IMR-90 (cell line): ENCODE measurements around the gene ZNF497. TPM values are rescaled to one million over a fixed set of nuclear protein-coding genes. Genes with fewer than 3 reads are reported as not detected.
A peak's percentile ranks its signal among the peaks of the same experiment; 100 is the strongest.

Experiments used
- ATAC-seq: fragments of 200-7000 bp; cut with Tn5 transposase; 2 replicates; pipeline ENCODE4 v1.9.1; 2020; ENCODE audit warnings: low read depth, mild to moderate bottlenecking, moderate library complexity
- BruUV-seq: library from RNA; stranded (reverse); fragments of 400-500 nt; replicated peaks from 2 replicates; lab custom pipeline; 2021; lab: Mats Ljungman, UMichigan
- CTCF ChIA-PET: fragments of 300-600 bp; formaldehyde crosslinking; extraction: SDS; loops from one replicate; lab custom pipeline; 2021; ENCODE audit warnings: antibody characterized with exemption; lab: Yijun Ruan, JAX
- POLR2A ChIA-PET: fragments of 300-600 bp; sonication (Branson Sonifier 250); formaldehyde crosslinking; loops from one replicate; lab custom pipeline; 2022; ENCODE audit warnings: antibody characterized with exemption; ENCODE audit not compliant: unreplicated experiment; lab: Charles Lee
- DNase-seq: peaks from one replicate; pipeline ENCODE4 v3.0.0; 2013
- H2AFZ ChIP-seq: replicated peaks from 2 replicates; pipeline ENCODE3; 2013; ENCODE audit warnings: low read length, mild to moderate bottlenecking; ENCODE audit not compliant: poor library complexity
- H2AK5ac ChIP-seq: 2 replicates; pipeline ENCODE4 v1.6.1; 2013; ENCODE audit warnings: low read depth, low read length, inconsistent platforms
- H2AK9ac ChIP-seq: replicated peaks from 2 replicates; pipeline ENCODE3; 2013; ENCODE audit warnings: mild to moderate bottlenecking, low read depth, low read length, moderate library complexity; ENCODE audit not compliant: poor library complexity
- H2BK120ac ChIP-seq: 2 replicates; pipeline ENCODE4 v1.6.1; 2013; ENCODE audit warnings: low read depth, low read length, inconsistent platforms
- H2BK15ac ChIP-seq: 3 replicates; pipeline ENCODE4 v1.6.1; 2013; ENCODE audit warnings: low read depth, low read length, inconsistent platforms
- H2BK20ac ChIP-seq: 2 replicates; pipeline ENCODE4 v1.6.1; 2013; ENCODE audit warnings: low read depth, mild to moderate bottlenecking, inconsistent platforms, low read length, moderate library complexity
- H2BK5ac ChIP-seq: 2 replicates; pipeline ENCODE4 v1.6.1; 2013; ENCODE audit warnings: mild to moderate bottlenecking, low read depth, low read length, inconsistent platforms; ENCODE audit not compliant: poor library complexity, severe bottlenecking
- H3K14ac ChIP-seq: replicated peaks from 2 replicates; pipeline ENCODE4 v1.6.1; 2013; ENCODE audit warnings: low read depth, low read length, inconsistent platforms
- H3K18ac ChIP-seq: 2 replicates; pipeline ENCODE4 v1.6.1; 2013; ENCODE audit warnings: low read depth, low read length, control low read depth
- H3K23ac ChIP-seq: 2 replicates; pipeline ENCODE4 v1.6.1; 2013; ENCODE audit warnings: low read depth, low read length, inconsistent platforms
- H3K27ac ChIP-seq: 2 replicates; pipeline ENCODE4 v1.5.1; 2013; ENCODE audit warnings: mild to moderate bottlenecking, control low read depth, low read length; ENCODE audit not compliant: insufficient read depth
- H3K27me3 ChIP-seq: 2 replicates; pipeline ENCODE4 v1.6.1; 2013; ENCODE audit warnings: low read length; ENCODE audit not compliant: control insufficient read depth, insufficient read depth
- H3K36me3 ChIP-seq: 2 replicates; pipeline ENCODE4 v1.6.1; 2013; ENCODE audit warnings: low read length, mixed read lengths; ENCODE audit not compliant: control insufficient read depth, insufficient read depth
- H3K4ac ChIP-seq: 2 replicates; pipeline ENCODE4 v1.6.1; 2013; ENCODE audit warnings: low read depth, low read length, inconsistent platforms
- H3K4me1 ChIP-seq: 2 replicates; pipeline ENCODE4 v1.6.1; 2013; ENCODE audit warnings: low read length, mixed read lengths; ENCODE audit not compliant: control insufficient read depth, insufficient read depth
- H3K4me2 ChIP-seq: 2 replicates; pipeline ENCODE4 v1.6.1; 2013; ENCODE audit warnings: low read depth, mild to moderate bottlenecking, control low read depth, low read length, moderate library complexity
- H3K4me3 ChIP-seq: 2 replicates; pipeline ENCODE4 v1.5.1; 2013; ENCODE audit warnings: low read depth, mild to moderate bottlenecking, control low read depth, low read length, moderate library complexity; ENCODE audit not compliant: insufficient read depth
- H3K56ac ChIP-seq: 2 replicates; pipeline ENCODE4 v1.6.1; 2013; ENCODE audit warnings: low read length, inconsistent platforms; ENCODE audit not compliant: insufficient read depth; ENCODE audit errors: extremely low read depth
- H3K79me1 ChIP-seq, 2 experiments: 2 replicates each; pipeline ENCODE4 v1.6.1; 2013; ENCODE audit warnings: low read length in 2 of 2, inconsistent platforms in 1 of 2, low read depth in 1 of 2
- H3K9ac ChIP-seq: 2 replicates; pipeline ENCODE4 v1.6.1; 2013; ENCODE audit warnings: low read depth, low read length, control low read depth
- H3K9me1 ChIP-seq: 2 replicates; pipeline ENCODE4 v1.6.1; 2013; ENCODE audit warnings: low read length, inconsistent platforms; ENCODE audit not compliant: insufficient read depth
- H3K9me3 ChIP-seq: 2 replicates; pipeline ENCODE4 v1.6.1; 2013; ENCODE audit warnings: low read length; ENCODE audit not compliant: control insufficient read depth, insufficient read depth
- H4K20me1 ChIP-seq: 2 replicates; pipeline ENCODE4 v1.6.1; 2013; ENCODE audit warnings: low read length, inconsistent platforms; ENCODE audit not compliant: insufficient read depth
- H4K5ac ChIP-seq: 2 replicates; pipeline ENCODE4 v1.6.1; 2013; ENCODE audit warnings: mild to moderate bottlenecking, low read depth, low read length, control low read depth
- H4K8ac ChIP-seq, 2 experiments: 2 replicates each; pipeline ENCODE4 v1.6.1; 2013; ENCODE audit warnings: low read depth in 2 of 2, low read length in 2 of 2, control low read depth in 1 of 2, inconsistent platforms in 1 of 2
- H4K91ac ChIP-seq: 2 replicates; pipeline ENCODE4 v1.6.1; 2013; ENCODE audit warnings: low read depth, low read length, inconsistent platforms; ENCODE audit not compliant: insufficient read depth
- BHLHE40 ChIP-seq: fragments of 150-350 bp; IDR thresholded peaks from 2 replicates; pipeline ENCODE4 v1.6.1; 2016; ENCODE audit warnings: mild to moderate bottlenecking, low read depth, low read length
- CEBPB ChIP-seq: IDR thresholded peaks from 2 replicates; pipeline ENCODE4 v1.6.1; 2012; ENCODE audit warnings: low read depth, low read length, improper control_type of control experiment
- CTCF ChIP-seq: conservative IDR thresholded peaks from 2 replicates; pipeline ENCODE4 v1.5.1; 2012; ENCODE audit warnings: mild to moderate bottlenecking, low read depth, low read length, improper control_type of control experiment
- ELK1 ChIP-seq: fragments of 150-350 bp; IDR thresholded peaks from 2 replicates; pipeline ENCODE4 v1.6.1; 2016; ENCODE audit warnings: low read depth, mild to moderate bottlenecking, low read length, moderate library complexity, borderline replicate concordance
- MAFK ChIP-seq: IDR thresholded peaks from 2 replicates; pipeline ENCODE4 v1.6.1; 2012; ENCODE audit warnings: low read depth, low read length, improper control_type of control experiment
- MAZ ChIP-seq: IDR thresholded peaks from 2 replicates; pipeline ENCODE4 v1.6.1; 2012; ENCODE audit warnings: low read depth, mild to moderate bottlenecking, low read length, improper control_type of control experiment, moderate library complexity, borderline replicate concordance
- MXI1 ChIP-seq: IDR thresholded peaks from 2 replicates; pipeline ENCODE4 v1.6.1; 2012; ENCODE audit warnings: low read depth, mild to moderate bottlenecking, low read length, moderate library complexity, borderline replicate concordance
- RCOR1 ChIP-seq: IDR thresholded peaks from 2 replicates; pipeline ENCODE4 v1.6.1; 2012; ENCODE audit warnings: mild to moderate bottlenecking, low read length, improper control_type of control experiment; ENCODE audit not compliant: insufficient replicate concordance
- RFX5 ChIP-seq: IDR thresholded peaks from 2 replicates; pipeline ENCODE4 v1.8.0; 2012; ENCODE audit warnings: low read depth, mild to moderate bottlenecking, low read length, moderate library complexity
- SMC3 ChIP-seq: fragments of 150-350 bp; IDR thresholded peaks from 2 replicates; pipeline ENCODE4 v1.6.1; 2016; ENCODE audit warnings: low read depth, mild to moderate bottlenecking, antibody characterized with exemption, low read length, moderate library complexity
- USF2 ChIP-seq: fragments of 150-350 bp; IDR thresholded peaks from 2 replicates; pipeline ENCODE4 v1.6.1; 2017; ENCODE audit warnings: mild to moderate bottlenecking, antibody characterized with exemption, low read length, low read depth
- WGBS, 2 experiments: methylation state at CpG; one replicate each; pipeline versions ENCODE4 v1.1.5 to v1.1.7; 2013; ENCODE audit warnings: missing lambda C conversion rate in 2 of 2; ENCODE audit not compliant: insufficient read length in 1 of 2; ENCODE audit errors: extremely low coverage in 2 of 2; 5-methylcytosine and 5-hydroxymethylcytosine counted together
- dilution Hi-C: fragments of 300-500 bp; cut with HindIII; formaldehyde crosslinking; loops from one replicate; pipeline ENCODE4 v1.14.3; 2018; ENCODE audit warnings: low sequenced_read_pairs; ENCODE audit not compliant: unreplicated experiment
- in situ Hi-C: fragments of 300-500 bp; cut with MboI; formaldehyde crosslinking; loops from 3 replicates; pipeline ENCODE4 v1.14.3; 2019; ENCODE audit warnings: low sequenced_read_pairs, inconsistent platforms, mixed read lengths
- intact Hi-C: fragments of 100-400 bp; cut with micrococcal nuclease; formaldehyde crosslinking; loops from 2 replicates; pipeline ENCODE4 v1.10.0; 2022
- polyA plus RNA-seq, 3 experiments: library from polyadenylated mRNA; depleted of rRNA; stranded (reverse); fragments of >200 nt; gene quantifications; 2 replicates each; pipeline ENCODE4 v1.2.3, GENCODE V29; 2012; ENCODE audit warnings: low replicate concordance in 1 of 3
- total RNA-seq: library from RNA; depleted of rRNA; stranded (reverse); fragments of >200 nt; gene quantifications from 2 replicates; pipeline ENCODE4 v1.2.3, GENCODE V29; 2012

The ZNF497 gene
- total and polyA plus RNA-seq, 2 of the 4 experiments (the other 2 are of a cell fraction): 0.18 to 0.24 TPM

GRCh38 chr19:58330458-58330857, 32.1 kb downstream of the ZNF497 start:
- Histone ChIP-seq H3K4me1 (peaks cover 2% of the 10 kb centered on the region; the same call in 1 of the 2 replicates), H3K4me3 (no peak overlapping the region), H2BK5ac (peak overlapping the region; percentile 53), H3K9me3 (no peaks in the 10 kb centered on the region), H2BK15ac (no peak overlapping the region), H3K9me1 (peaks cover 14% of the 10 kb centered on the region), H3K27me3 (no peaks in the 10 kb centered on the region), H3K56ac (no peak overlapping the region), H3K36me3 (peaks cover 5% of the 10 kb centered on the region), H3K79me1 (peaks cover 24 to 52% of the 10 kb centered on the region in 2 experiments), H2AFZ (peak overlapping the region; percentile 63), H3K9ac (no peak overlapping the region), H3K18ac (no peak overlapping the region), H2AK5ac (no peak overlapping the region), H2AK9ac (no peak overlapping the region), H2BK120ac (no peak overlapping the region), H4K8ac (no peak overlapping the region), H3K14ac (no peak overlapping the region; the same call in 1 of the 2 replicates), H2BK20ac (no peak overlapping the region; the same call in 1 of the 2 replicates), H3K4me2 (no peak overlapping the region), H3K23ac (no peak overlapping the region), H4K5ac (no peak overlapping the region), H4K91ac (no peak overlapping the region), H3K27ac (no peak overlapping the region), H3K4ac (no peak overlapping the region), H4K20me1 (peaks cover 5% of the 10 kb centered on the region; the same call in 1 of the 2 replicates)
- no TSS peak for BruUV-seq
- CTCF ChIA-PET: no interaction called here
- POLR2A ChIA-PET: interaction anchor here (0.9 kb wide), 1 partner anchor 17 kb away, joined by 3 read pairs; no protein-coding TSS in a partner anchor
- 44% methylated on average over 2 of the region's 4 CpGs; no CpG with 5 or more reads in 1 of the 2 experiments for WGBS, 2 experiments
- peak; percentile 76 for DNase-seq
- in situ Hi-C loops: no loop called here
- TF ChIP-seq MXI1 (no peak), MAZ (no peak), MAFK (no peak), BHLHE40 (no peak), CEBPB (no peak), USF2 (no peak; the same call in 1 of the 2 replicates), RFX5 (no peak), ELK1 (no peak), SMC3 (no peak), CTCF (no peak), RCOR1 (no peak)
- peak; percentile 13 for ATAC-seq
- dilution Hi-C loops: no loop called here
- intact Hi-C loops: no loop called here
